GM23338 (cell line): ENCODE data around the gene TLE2. TPM values are rescaled to one million over a fixed set of nuclear protein-coding genes. Genes with fewer than 3 reads are reported as not detected.
"Not testable (repeated sequence)": the region's sequence is repeated elsewhere in the genome, so short reads cannot be mapped to it uniquely, and the experiment has no call there.

Source experiments
- ATAC-seq: fragments of 200-7000 bp; cut with Tn5 transposase; 3 replicates; pipeline ENCODE4 v1.9.1; 2020
- DNase-seq: peaks from one replicate; pipeline ENCODE4 v3.0.0-alpha.2; 2015; ENCODE audit warnings: low spot score
- H2AFZ ChIP-seq: fragments of 200-600 bp; sonication (generic); 2 replicates; pipeline ENCODE4 v1.8.0; 2016; ENCODE audit warnings: antibody characterized with exemption, mild to moderate bottlenecking, moderate library complexity
- H3F3A ChIP-seq: fragments of 200-600 bp; sonication (generic); replicated peaks from 2 replicates; pipeline ENCODE4 v1.8.0; 2017; ENCODE audit warnings: antibody characterized with exemption, mixed run types, low read depth
- H3K27ac ChIP-seq: fragments of 200-600 bp; sonication (generic); 2 replicates; pipeline ENCODE4 v1.6.1; 2016; ENCODE audit warnings: low read depth
- H3K27me3 ChIP-seq: fragments of 200-600 bp; sonication (generic); 2 replicates; pipeline ENCODE4 v1.8.0; 2016; ENCODE audit warnings: mild to moderate bottlenecking, mixed run types, moderate library complexity; ENCODE audit not compliant: insufficient read depth
- H3K36me3 ChIP-seq: fragments of 200-600 bp; sonication (generic); 2 replicates; pipeline ENCODE4 v1.8.0; 2016; ENCODE audit warnings: mild to moderate bottlenecking; ENCODE audit not compliant: insufficient read depth
- H3K4me1 ChIP-seq: fragments of 200-600 bp; sonication (generic); 2 replicates; pipeline ENCODE4 v1.8.0; 2016; ENCODE audit warnings: mild to moderate bottlenecking, moderate library complexity; ENCODE audit not compliant: insufficient read depth
- H3K4me2 ChIP-seq: fragments of 200-600 bp; sonication (generic); 2 replicates; pipeline ENCODE4 v1.7.1; 2017; ENCODE audit warnings: mixed run types
- H3K4me3 ChIP-seq: fragments of 200-600 bp; sonication (generic); 2 replicates; pipeline ENCODE4 v1.6.1; 2016; ENCODE audit warnings: mixed run types
- H3K79me2 ChIP-seq: fragments of 200-600 bp; sonication (generic); replicated peaks from 2 replicates; pipeline ENCODE4 v1.8.0; 2017; ENCODE audit warnings: mild to moderate bottlenecking; ENCODE audit not compliant: insufficient read depth
- H3K9me2 ChIP-seq: fragments of 200-600 bp; sonication (generic); 2 replicates; pipeline ENCODE4 v1.8.0; 2017; ENCODE audit not compliant: insufficient read depth
- H4K20me1 ChIP-seq: fragments of 200-600 bp; sonication (generic); replicated peaks from 2 replicates; pipeline ENCODE4 v1.8.0; 2017; ENCODE audit warnings: mild to moderate bottlenecking; ENCODE audit not compliant: insufficient read depth
- H3K27ac Mint-ChIP-seq: 2 replicates; pipeline ENCODE4 v1.8.0; 2020; ENCODE audit warnings: inconsistent platforms, mild to moderate bottlenecking, moderate library complexity, mixed read lengths
- H3K27me3 Mint-ChIP-seq: 3 replicates; pipeline ENCODE4 v1.8.0; 2022; ENCODE audit warnings: low read depth, mild to moderate bottlenecking, moderate library complexity, mixed read lengths, inconsistent platforms; ENCODE audit not compliant: insufficient read depth, poor library complexity
- H3K36me3 Mint-ChIP-seq: 3 replicates; pipeline ENCODE4 v1.8.0; 2021; ENCODE audit warnings: low read depth, mild to moderate bottlenecking, inconsistent platforms, moderate library complexity, mixed read lengths
- H3K4me1 Mint-ChIP-seq: 3 replicates; pipeline ENCODE4 v1.8.0; 2020; ENCODE audit warnings: mild to moderate bottlenecking, inconsistent platforms, mixed read lengths
- H3K4me3 Mint-ChIP-seq: 3 replicates; pipeline ENCODE4 v1.8.0; 2021; ENCODE audit warnings: moderate library complexity, mild to moderate bottlenecking, inconsistent platforms, mixed read lengths
- H3K9me3 Mint-ChIP-seq: 3 replicates; pipeline ENCODE4 v1.8.0; 2020; ENCODE audit warnings: moderate library complexity, mild to moderate bottlenecking, inconsistent platforms, mixed read lengths
- CREB1 ChIP-seq: fragments of 250-450 bp; sonication (Bioruptor Pico); IDR thresholded peaks from 2 replicates; pipeline ENCODE4 v1.5.0; 2020; ENCODE audit warnings: low read depth, mild to moderate bottlenecking, moderate library complexity
- ETS1 ChIP-seq: IDR thresholded peaks from 2 replicates; pipeline ENCODE4 v1.6.1; 2016; ENCODE audit warnings: antibody characterized with exemption
- EZH2 ChIP-seq: fragments of 200-600 bp; sonication (generic); IDR thresholded peaks from one replicate; pipeline ENCODE4 v1.8.0; 2017; ENCODE audit warnings: antibody characterized with exemption, mild to moderate bottlenecking, low read depth; ENCODE audit not compliant: unreplicated experiment
- JUNB ChIP-seq: IDR thresholded peaks from one replicate; pipeline ENCODE4 v1.6.1; 2016; ENCODE audit warnings: antibody characterized with exemption; ENCODE audit not compliant: unreplicated experiment
- NANOG ChIP-seq: IDR thresholded peaks from 2 replicates; pipeline ENCODE4 v1.6.1; 2016; ENCODE audit warnings: antibody characterized with exemption, borderline replicate concordance
- POLR2AphosphoS5 ChIP-seq: IDR thresholded peaks from 2 replicates; pipeline ENCODE4 v1.6.1; 2016; ENCODE audit warnings: antibody characterized with exemption, low read depth
- STAT1 ChIP-seq: IDR thresholded peaks from one replicate; pipeline ENCODE4 v1.6.1; 2016; ENCODE audit warnings: antibody characterized with exemption; ENCODE audit not compliant: unreplicated experiment
- ZNF114 ChIP-seq: fragments of 250-450 bp; sonication (Bioruptor Pico); IDR thresholded peaks from 2 replicates; pipeline ENCODE4 v1.5.0; 2020; ENCODE audit warnings: mild to moderate bottlenecking, moderate library complexity
- ZNF331 ChIP-seq: fragments of 250-450 bp; sonication (Bioruptor Pico); IDR thresholded peaks from 2 replicates; pipeline ENCODE4 v1.5.0; 2020; ENCODE audit warnings: low read depth, mild to moderate bottlenecking, moderate library complexity
- polyA plus RNA-seq: library from polyadenylated mRNA; unstranded; fragments of >200 nt; fragmentation: Nextera tagmentation; extraction: Ambion mirVana; gene quantifications from 2 replicates; pipeline ENCODE4 v1.2.1, GENCODE V29; 2016
- total RNA-seq: library from RNA; depleted of rRNA; stranded (reverse); fragments of >200 nt; shearing (Covaris generic); gene quantifications from 2 replicates; pipeline ENCODE4 v1.2.3, GENCODE V29; 2014
- TF ChIP-seq, protein P1 (sequence below): IDR thresholded peaks from one replicate; pipeline ENCODE4 v1.6.1; 2018; ENCODE audit warnings: antibody characterized with exemption; ENCODE audit not compliant: unreplicated experiment
- TF ChIP-seq, protein P2 (sequence below): fragments of 250-450 bp; sonication (Bioruptor Pico); IDR thresholded peaks from 2 replicates; pipeline ENCODE4 v1.5.0; 2020; ENCODE audit warnings: mild to moderate bottlenecking, moderate library complexity

Gene TLE2
- total and polyA plus RNA-seq, 2 experiments from 2014 or later, result 5.2 to 22.8 TPM

DNA sequence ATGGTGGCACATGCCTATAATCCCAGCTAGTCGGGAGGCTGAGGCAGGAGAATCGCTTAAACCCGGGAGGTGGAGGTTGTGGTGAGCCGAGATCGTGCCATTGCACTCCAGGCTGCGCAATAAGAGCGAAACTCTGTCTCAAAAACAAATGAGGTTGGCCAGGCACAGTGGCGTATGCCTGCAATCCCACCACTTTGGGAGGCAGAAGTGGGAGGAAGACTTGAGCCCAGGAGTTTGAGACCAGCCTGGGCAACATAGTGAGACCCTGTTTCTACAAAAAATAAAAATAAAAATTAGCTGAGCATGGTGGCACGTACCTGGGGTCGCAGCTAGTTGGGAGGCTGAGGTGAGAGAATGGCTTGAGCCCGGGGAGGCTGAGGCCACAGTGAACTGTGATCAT, 36.7 kb downstream of the TLE2 start:
- H3K27me3 Mint-ChIP-seq, H3K79me2 ChIP-seq, H4K20me1 ChIP-seq, H2AFZ ChIP-seq, H3K27ac Mint-ChIP-seq, H3K27me3 ChIP-seq, H3K36me3 ChIP-seq, H3F3A ChIP-seq, H3K9me3 Mint-ChIP-seq, H3K9me2 ChIP-seq, H3K4me3 Mint-ChIP-seq, H3K4me1 Mint-ChIP-seq, H3K4me1 ChIP-seq, H3K27ac ChIP-seq, H3K4me2 ChIP-seq, H3K36me3 Mint-ChIP-seq, H3K4me3 ChIP-seq, ATAC-seq, DNase-seq: not testable (repeated sequence)

DNA sequence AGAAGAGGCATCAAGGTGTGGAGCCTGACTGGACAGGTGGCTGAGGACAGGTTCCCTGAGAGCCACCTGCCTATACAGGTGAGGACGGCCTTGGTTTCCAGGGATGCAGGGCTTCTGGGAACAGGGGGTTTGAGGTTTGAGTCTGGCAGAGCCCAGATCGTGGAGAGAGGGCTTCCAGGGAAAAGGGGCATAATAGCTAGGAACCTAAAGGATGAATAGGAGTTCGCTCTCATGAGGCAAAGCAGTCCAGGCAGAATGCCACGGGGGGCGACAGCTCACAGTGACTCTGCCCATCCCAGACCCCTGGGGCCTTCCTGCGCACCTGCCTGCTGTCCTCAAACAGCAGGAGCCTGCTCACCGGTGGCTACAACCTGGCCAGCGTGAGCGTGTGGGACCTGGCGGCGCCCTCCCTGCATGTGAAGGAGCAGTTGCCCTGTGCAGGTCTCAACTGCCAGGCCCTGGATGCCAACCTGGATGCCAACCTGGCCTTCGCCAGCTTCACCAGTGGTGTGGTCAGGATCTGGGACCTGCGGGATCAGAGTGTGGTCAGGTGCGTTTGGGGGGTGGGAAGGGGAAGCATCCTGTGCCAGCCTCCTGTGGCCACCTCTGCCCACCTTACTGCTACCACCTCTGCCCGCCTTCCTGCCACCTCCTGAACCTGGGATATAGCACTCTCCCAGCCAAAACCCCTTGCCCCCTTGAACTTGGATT, 39.7 kb downstream of the TLE2 start:
- no peaks in the 10 kb centered on the region for H3K9me3 Mint-ChIP-seq
- TF ChIP-seq STAT1, result no peak
- no peak for TF ChIP-seq ETS1
- no peak for TF ChIP-seq CREB1 (CRISPR knock-in tag)
- TF ChIP-seq ZNF331 (CRISPR knock-in tag), result no peak
- TF ChIP-seq, protein P1, sequence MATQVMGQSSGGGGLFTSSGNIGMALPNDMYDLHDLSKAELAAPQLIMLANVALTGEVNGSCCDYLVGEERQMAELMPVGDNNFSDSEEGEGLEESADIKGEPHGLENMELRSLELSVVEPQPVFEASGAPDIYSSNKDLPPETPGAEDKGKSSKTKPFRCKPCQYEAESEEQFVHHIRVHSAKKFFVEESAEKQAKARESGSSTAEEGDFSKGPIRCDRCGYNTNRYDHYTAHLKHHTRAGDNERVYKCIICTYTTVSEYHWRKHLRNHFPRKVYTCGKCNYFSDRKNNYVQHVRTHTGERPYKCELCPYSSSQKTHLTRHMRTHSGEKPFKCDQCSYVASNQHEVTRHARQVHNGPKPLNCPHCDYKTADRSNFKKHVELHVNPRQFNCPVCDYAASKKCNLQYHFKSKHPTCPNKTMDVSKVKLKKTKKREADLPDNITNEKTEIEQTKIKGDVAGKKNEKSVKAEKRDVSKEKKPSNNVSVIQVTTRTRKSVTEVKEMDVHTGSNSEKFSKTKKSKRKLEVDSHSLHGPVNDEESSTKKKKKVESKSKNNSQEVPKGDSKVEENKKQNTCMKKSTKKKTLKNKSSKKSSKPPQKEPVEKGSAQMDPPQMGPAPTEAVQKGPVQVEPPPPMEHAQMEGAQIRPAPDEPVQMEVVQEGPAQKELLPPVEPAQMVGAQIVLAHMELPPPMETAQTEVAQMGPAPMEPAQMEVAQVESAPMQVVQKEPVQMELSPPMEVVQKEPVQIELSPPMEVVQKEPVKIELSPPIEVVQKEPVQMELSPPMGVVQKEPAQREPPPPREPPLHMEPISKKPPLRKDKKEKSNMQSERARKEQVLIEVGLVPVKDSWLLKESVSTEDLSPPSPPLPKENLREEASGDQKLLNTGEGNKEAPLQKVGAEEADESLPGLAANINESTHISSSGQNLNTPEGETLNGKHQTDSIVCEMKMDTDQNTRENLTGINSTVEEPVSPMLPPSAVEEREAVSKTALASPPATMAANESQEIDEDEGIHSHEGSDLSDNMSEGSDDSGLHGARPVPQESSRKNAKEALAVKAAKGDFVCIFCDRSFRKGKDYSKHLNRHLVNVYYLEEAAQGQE, result no peak
- no peak for TF ChIP-seq ZNF114
- no peak for TF ChIP-seq POLR2AphosphoS5
- TF ChIP-seq EZH2, result no peak
- TF ChIP-seq NANOG, result no peak
- no peak for TF ChIP-seq JUNB
- TF ChIP-seq, protein P2, sequence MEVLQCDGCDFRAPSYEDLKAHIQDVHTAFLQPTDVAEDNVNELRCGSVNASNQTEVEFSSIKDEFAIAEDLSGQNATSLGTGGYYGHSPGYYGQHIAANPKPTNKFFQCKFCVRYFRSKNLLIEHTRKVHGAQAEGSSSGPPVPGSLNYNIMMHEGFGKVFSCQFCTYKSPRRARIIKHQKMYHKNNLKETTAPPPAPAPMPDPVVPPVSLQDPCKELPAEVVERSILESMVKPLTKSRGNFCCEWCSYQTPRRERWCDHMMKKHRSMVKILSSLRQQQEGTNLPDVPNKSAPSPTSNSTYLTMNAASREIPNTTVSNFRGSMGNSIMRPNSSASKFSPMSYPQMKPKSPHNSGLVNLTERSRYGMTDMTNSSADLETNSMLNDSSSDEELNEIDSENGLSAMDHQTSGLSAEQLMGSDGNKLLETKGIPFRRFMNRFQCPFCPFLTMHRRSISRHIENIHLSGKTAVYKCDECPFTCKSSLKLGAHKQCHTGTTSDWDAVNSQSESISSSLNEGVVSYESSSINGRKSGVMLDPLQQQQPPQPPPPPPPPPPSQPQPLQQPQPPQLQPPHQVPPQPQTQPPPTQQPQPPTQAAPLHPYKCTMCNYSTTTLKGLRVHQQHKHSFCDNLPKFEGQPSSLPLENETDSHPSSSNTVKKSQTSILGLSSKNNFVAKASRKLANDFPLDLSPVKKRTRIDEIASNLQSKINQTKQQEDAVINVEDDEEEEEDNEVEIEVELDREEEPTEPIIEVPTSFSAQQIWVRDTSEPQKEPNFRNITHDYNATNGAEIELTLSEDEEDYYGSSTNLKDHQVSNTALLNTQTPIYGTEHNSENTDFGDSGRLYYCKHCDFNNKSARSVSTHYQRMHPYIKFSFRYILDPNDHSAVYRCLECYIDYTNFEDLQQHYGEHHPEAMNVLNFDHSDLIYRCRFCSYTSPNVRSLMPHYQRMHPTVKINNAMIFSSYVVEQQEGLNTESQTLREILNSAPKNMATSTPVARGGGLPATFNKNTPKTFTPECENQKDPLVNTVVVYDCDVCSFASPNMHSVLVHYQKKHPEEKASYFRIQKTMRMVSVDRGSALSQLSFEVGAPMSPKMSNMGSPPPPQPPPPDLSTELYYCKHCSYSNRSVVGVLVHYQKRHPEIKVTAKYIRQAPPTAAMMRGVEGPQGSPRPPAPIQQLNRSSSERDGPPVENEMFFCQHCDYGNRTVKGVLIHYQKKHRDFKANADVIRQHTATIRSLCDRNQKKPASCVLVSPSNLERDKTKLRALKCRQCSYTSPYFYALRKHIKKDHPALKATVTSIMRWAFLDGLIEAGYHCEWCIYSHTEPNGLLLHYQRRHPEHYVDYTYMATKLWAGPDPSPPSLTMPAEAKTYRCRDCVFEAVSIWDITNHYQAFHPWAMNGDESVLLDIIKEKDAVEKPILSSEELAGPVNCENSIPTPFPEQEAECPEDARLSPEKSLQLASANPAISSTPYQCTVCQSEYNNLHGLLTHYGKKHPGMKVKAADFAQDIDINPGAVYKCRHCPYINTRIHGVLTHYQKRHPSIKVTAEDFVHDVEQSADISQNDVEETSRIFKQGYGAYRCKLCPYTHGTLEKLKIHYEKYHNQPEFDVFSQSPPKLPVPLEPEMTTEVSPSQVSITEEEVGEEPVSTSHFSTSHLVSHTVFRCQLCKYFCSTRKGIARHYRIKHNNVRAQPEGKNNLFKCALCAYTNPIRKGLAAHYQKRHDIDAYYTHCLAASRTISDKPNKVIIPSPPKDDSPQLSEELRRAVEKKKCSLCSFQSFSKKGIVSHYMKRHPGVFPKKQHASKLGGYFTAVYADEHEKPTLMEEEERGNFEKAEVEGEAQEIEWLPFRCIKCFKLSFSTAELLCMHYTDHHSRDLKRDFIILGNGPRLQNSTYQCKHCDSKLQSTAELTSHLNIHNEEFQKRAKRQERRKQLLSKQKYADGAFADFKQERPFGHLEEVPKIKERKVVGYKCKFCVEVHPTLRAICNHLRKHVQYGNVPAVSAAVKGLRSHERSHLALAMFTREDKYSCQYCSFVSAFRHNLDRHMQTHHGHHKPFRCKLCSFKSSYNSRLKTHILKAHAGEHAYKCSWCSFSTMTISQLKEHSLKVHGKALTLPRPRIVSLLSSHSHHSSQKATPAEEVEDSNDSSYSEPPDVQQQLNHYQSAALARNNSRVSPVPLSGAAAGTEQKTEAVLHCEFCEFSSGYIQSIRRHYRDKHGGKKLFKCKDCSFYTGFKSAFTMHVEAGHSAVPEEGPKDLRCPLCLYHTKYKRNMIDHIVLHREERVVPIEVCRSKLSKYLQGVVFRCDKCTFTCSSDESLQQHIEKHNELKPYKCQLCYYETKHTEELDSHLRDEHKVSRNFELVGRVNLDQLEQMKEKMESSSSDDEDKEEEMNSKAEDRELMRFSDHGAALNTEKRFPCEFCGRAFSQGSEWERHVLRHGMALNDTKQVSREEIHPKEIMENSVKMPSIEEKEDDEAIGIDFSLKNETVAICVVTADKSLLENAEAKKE, result no peak

More for the DNA sequence above, 39.7 kb downstream of the TLE2 start:
- Histone ChIP-seq H3F3A (peaks cover 10% of the 10 kb centered on the region; the same call in 1 of the 2 replicates), H3K9me2 (no peaks in the 10 kb centered on the region), H3K36me3 (no peaks in the 10 kb centered on the region), H3K4me1 (peaks cover 16% of the 10 kb centered on the region), H3K27ac (no peak overlapping the region), H3K79me2 (no peaks in the 10 kb centered on the region), H3K4me3 (no peak overlapping the region), H2AFZ (no peak overlapping the region), H4K20me1 (no peaks in the 10 kb centered on the region), H3K4me2 (no peak overlapping the region), H3K27me3 (no peaks in the 10 kb centered on the region)
- ATAC-seq (no peak), DNase-seq (no peak)
- Mint-ChIP-seq H3K27me3 (peaks cover 10% of the 10 kb centered on the region), H3K4me3 (no peak overlapping the region), H3K27ac (no peak overlapping the region), H3K4me1 (peaks cover 15% of the 10 kb centered on the region), H3K36me3 (no peaks in the 10 kb centered on the region)
